CD4-positive, alpha-beta T cell treated with Interleukin-15 for 4 hours (primary cell): ENCODE results near the gene SVOP.
"Not testable (repeated sequence)": the region's sequence is repeated elsewhere in the genome, so short reads cannot be mapped to it uniquely, and the experiment has no call there.

Source experiments
- DNase-seq: peaks from one replicate; pipeline ENCODE4 v3.0.0-alpha.2; 2020; ENCODE audit warnings: low spot score

Gene SVOP

DNA sequence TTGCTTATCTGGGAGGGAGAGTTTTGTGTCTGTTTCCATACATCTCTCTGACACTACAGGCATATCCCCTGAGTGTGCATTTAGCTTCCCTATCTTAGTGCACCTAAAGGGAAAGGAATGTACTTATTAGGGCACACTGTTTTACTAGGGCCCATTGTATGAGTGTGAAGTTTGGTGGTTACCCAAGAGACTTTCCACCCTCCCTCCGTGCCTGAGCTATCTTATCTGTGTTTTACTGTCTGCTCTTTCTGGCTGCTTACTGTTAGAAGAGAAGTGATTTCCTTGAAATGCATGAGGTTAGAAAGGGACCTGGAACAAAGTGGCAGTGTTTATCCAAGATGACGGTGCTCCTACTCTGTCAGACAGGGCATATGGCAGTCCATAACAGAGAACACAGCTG lies 8.5 kb upstream of the SVOP start:
- DNase-seq: no peak

DNA sequence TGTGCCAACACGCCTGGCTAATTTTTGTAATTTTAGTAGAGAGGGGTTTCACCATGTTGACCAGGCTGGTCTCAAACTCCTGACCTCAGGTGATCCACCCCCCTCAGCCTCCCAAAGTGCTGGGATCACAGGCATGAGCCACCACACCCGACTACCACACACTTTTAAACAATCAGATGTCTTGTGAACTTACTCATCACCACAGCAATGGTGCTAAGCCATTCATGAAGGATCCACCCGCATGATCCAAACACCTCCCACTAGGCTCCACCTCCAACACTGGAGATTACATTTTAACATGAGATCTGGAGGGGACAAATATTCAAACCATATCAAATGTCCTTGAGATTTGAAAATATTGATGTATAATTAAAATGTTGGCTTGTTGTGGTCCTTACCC lies 7.8 kb upstream of the SVOP start:
- not testable (repeated sequence) for DNase-seq

DNA sequence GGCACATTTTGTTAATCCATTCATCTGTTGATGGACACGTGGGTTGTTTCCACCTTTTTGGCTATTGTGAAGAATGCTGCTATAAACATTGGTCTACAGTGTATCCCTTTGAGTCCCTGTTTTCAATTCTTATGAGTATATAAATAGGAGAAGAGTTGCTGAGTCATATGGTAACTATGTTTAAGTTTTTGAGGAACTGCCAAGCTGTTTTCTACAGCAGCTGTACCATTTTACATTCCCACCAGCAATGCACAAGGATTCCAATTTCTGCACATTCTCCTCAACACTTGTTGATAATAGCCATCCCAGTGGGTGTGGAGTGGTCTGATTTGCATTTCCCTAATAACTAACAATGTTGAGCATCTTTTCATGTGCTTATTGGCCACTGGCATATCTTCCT lies 6.9 kb upstream of the SVOP start:
- DNase-seq: no peak

DNA sequence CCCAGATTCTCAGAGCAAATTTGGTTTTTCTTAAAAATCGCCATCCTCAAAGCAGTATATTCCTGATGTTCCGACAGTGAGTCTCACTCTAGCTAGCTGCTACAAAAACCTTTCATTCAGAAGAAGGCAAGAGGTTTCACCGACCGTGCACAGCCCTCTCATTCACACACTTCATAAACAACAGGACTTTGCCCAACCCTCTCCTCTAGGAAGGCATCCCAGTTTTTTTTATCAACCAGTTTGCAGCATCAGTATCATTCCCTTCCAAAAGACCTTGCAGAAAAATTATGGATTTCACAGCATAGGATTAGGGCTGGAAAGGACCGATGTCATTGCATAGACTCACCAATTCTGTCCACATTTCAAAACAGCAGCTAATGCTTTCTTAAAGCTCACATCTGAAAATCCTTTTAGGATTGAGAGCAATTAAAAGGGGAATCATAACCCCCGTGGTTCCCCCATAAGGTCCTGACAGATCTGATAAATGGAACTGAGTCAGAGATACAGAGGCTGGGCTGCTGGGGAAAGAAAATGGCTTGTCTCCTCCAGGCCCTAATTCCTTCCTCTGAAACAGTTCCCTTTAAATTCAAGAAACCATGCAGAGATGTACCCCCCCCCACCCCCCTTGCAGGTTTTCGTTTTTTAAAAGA lies 597 bp downstream of the SVOP start:
- no peak for DNase-seq

DNA sequence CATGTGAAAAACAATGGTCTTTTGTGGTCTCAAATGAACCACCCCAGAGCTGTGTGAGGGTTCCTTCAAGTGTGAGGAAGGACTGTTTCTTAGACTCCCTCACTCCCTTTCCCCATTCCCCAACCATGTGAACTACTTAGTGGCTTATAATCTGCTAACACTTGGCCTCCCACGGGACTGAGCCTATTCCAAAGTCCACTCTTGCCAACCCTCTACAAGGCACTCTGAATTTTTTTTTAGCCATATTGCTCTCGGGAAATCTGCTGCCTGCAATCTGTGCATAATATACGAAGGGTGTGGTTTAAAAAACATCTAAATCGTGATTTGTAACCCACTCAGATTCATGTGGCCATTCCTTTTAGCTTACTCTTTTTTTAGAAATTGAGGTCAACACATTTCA lies 2.6 kb downstream of the SVOP start:
- no peak for DNase-seq

DNA sequence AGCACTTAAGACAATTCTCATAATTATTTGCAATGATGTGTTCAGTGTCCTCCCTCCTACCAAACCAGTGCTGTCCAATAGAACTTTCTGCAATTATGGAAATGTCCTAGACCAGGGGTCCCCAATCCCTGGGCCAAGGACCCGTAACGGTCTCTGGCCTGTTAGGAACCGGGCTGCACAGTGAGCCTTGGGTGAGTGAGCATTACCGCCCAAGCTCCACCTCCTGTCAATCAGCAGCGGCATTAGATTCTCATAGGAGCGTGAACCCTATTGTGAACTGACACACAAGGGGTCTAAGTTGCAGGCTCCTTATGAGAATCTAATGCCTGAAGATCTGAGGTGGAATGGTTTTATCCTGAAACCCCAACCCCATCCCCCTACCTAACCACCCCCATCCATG lies 3.9 kb downstream of the SVOP start:
- DNase-seq: no peak

DNA sequence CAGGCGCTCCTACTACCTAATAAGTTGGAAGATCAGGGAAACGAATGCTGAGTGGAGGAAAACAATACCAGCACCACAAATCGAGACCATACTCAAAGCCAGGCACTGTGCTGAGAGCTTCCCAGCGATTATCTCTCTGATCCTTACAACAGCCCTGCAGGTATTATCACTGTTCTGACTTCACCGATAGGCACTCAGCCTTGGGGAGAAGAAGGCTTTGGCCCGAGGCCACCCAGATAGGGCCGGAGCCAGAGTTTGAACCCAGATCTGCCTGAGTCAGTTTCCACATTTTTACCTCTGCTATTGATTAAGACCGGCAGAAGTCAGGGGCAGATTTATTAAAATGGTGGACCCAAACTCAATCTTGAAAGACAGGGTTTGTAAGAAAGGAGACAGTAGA lies 4.9 kb downstream of the SVOP start:
- no peak for DNase-seq

DNA sequence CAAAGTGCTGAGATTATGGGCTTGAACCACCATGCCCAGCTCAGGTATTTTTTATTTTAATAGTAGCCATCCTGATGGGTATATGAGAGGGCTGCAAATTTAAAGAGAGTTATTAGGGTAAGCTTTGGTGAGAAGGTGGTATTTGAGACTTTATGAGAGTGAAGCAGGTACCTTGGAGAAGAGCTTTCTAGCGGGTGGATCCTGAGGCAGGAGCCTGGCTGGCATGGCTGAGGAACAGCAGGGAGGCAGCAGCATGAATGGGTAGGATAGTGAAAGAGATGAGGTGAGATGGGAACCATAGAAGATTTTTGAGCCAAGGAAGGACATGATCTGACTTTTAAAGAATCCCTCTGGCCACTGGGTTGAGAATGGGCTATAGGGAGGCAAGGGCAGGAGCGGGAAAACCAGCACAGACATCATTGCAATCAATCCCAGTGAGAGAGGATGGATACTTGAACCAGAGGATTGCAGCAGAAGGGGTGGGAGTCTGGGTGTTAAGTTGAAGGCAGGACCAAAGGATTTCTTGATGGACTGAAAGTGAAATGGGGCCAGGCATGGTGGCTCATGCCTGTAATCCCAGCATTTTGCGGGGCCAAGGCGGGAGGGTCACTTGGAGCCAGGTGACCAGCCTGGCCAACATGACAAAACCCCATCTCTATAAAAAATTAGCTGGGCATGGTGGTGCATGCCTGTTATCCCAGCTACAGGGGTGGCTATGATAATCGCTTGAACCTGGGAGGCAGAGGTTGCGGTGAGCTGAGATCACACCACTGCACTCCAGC lies 5.7 kb downstream of the SVOP start:
- no peak for DNase-seq

DNA sequence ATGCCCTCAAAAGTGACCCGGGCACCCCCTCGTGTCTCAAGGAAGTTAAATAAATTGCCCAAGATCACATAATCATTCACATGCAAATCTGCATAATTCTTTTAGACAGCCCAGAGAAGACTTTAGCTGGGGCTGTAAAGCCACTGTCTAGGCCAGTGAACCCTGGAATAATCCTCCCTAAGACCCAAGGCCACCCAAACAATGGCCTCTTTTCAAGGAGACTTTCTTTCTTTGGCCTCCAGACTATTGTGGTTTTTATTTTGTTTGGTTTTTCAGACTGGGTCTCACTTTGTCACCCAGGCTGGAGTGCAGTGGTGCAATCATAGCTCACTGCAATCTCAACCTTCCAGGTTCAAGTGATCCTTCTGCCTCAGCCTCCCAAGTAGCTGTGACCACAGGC lies 10.6 kb downstream of the SVOP start:
- DNase-seq: no peak

DNA sequence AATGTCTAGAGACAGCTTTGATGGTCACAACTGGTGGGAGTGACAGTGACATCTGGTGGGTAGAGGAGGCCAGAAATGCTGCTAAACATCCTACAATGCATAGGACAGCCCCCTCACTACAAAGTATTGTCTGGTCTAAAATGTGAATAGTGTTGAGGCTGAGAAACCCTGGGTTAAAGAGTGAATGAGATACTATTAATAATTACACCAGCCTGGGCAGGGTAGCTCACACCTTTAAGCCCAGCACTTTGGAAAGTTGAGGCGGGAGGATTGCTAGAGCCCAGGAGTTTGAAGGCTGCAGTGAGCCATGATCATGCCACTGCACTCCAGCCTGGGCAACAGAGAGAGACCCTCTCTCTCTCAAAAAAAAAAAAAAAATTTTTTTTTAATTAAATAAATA lies 11.1 kb downstream of the SVOP start:
- no peak for DNase-seq

DNA sequence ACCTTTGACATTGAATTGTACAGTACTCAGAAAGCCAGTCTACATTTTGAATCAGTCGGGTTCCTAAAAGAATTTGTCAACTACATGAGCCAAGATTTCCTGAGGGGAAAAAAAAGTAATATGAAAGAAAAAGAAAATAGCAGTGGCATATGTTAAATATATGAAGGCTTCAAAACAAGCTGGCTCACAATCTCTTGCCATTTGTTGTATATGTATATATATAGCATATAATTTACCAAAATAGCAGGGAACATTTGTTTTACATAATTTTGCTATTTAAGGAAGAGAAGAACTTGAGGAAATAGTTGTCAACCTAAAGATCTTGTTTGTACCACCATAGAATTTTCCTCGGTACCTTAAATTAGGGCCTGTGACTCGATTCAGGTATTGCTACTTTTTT lies 16.9 kb downstream of the SVOP start:
- DNase-seq: no peak

DNA sequence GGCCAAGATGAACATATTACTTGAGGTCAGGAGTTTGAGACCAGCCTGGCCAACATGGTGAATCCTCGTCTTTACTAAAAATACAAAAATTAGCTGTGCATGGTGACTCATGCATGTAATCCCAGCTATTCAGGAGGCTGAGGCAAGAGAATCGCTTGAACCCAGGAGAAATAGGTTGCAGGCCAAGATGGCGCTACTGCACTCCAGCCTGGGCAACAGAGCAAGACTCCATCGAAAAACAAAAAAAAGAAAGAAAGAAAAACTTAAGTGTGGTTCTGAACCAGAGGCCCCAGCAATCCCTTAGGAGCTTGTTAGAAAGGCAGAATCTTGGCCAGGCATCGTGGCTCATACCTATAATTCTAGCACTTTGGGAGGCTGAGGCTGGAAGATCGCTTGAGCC lies 24.5 kb downstream of the SVOP start:
- DNase-seq: no peak

DNA sequence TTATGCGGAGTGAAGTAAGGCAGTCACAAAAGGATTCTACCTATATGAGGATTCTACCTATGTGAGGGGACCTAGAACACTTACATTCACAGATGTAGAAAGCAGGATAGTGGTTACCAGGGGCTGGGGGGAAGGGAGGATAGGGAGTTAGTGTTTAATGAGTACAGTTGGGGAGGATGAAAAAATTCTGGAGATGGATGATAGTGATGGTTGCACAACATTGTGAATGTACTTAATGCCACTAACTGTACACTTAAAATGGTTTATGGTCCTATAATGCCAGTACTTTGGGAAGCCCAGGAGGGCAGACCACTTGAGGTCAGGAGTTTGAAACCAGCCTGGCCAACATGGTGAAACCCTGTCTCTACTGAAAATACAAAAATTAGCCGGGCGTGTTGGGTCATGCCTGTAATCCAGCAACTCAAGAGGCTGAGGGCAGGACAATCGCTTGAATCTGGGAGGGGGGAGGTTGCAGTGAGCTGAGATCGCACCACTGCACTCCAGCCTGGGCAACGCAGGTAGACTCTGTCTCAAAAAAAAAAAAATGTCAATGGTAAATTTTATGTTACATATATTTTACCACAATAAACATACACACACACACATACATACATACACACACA lies 25.4 kb downstream of the SVOP start:
- no peak for DNase-seq

DNA sequence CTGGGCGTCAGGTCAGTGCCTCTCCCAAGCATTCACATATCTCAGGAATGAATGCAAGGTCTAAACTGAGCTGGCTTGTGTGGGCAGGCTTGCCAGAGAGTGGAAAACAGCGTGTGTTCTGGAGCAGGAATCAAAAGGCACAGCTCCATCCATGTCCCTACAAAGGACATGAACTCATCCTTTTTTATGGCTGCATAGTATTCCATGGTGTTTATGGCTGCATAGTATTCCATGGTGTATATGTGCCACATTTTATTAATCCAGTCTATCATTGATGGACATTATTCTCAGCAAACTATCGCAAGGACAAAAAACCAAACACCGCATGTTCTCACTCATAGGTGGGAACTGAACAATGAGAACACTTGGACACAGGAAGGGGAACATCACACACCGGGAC lies 30.8 kb downstream of the SVOP start:
- DNase-seq: not testable (repeated sequence)

DNA sequence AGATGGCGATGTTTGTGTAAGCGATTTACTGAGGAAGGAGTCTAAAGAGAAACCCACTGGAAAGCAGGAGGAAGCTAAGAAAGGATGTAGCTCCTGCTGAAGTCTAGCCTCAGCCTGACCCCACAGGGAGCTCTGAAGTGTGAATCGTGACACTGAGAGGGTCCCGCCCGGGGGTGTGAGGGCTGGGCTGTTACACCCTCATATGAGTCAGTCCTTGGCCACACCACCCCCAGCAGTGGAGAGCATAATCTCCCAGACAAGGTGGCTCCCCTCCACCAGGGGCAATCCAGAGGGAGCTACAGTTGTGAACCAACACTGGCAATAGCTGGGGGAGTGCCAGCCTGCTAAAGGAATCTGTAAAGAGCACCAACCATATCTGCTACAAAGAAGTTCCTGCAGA lies 31.5 kb downstream of the SVOP start:
- no peak for DNase-seq

DNA sequence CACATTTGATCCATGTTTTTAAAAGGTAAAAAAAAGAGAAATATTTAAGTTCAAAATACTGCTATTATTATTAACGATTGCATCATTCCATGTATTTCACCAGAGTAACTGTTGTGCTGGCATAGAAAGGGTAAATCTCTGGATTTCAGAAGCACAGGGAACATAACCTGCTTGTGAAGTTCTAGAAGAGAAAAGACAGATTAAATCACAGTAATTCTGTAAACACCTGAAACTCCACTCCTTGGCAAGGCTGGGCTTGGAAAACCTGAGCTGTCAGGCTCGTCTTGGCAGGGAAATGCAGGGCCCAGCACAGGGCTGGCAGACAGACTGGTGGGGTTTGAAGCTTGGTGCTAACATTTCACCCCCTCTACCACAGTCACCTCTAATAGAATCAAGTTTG lies 35.1 kb downstream of the SVOP start:
- DNase-seq: no peak

DNA sequence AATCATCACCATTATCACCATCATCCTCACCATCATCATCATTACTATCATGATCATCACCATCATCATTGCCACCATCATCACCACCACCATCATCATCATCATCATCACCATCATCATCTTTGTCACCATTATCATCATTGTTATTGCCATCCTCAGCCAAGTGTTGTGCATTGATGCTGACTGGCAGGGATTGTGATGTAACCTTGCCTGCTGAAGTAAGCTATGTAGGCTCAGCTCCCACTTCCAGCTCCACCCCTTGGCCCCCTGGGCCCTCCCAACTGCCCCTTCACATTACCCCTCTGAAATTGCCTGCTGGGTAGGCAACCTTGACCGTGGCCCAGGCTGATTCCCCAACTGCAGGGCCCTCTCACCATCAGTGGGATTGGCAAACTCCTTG lies 37.6 kb downstream of the SVOP start:
- no peak for DNase-seq

DNA sequence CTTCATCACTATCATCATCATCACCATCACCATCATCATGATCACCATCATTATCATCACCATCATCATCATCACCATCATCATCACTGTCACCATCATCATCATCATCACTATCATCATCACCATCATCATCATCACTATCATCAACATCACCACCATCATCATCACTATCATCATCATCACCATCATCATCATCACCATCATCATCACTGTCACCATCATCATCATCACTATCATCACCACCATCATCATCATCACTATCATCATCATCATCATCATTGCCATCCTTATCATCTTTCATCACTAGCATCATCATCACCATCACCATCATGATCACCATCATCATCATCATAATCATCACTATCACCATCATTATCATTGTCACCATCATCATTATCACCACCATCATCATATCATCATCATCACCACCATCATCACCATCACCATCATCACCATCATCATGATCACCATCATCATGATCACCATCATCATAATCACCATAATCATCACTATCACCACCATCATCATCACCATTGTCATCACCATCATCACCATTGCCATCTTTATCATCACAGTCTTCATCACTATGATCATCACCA lies 38.1 kb downstream of the SVOP start:
- no peak for DNase-seq

DNA sequence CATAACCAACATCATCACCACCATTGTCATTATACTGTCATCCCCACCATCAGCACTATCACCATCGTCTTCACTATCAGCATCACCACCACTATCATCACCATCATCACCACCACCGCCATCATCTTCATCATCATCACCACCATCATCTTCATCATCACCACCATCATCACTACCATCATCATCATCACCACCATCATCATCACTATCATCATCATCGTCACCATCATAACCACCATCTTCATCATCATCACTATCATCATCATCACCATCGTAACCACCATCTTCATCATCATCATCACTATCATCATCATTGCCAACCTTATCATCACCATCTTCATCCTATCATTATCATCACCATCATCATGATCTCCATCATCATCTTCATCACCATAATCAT lies 39.0 kb downstream of the SVOP start:
- no peak for DNase-seq

DNA sequence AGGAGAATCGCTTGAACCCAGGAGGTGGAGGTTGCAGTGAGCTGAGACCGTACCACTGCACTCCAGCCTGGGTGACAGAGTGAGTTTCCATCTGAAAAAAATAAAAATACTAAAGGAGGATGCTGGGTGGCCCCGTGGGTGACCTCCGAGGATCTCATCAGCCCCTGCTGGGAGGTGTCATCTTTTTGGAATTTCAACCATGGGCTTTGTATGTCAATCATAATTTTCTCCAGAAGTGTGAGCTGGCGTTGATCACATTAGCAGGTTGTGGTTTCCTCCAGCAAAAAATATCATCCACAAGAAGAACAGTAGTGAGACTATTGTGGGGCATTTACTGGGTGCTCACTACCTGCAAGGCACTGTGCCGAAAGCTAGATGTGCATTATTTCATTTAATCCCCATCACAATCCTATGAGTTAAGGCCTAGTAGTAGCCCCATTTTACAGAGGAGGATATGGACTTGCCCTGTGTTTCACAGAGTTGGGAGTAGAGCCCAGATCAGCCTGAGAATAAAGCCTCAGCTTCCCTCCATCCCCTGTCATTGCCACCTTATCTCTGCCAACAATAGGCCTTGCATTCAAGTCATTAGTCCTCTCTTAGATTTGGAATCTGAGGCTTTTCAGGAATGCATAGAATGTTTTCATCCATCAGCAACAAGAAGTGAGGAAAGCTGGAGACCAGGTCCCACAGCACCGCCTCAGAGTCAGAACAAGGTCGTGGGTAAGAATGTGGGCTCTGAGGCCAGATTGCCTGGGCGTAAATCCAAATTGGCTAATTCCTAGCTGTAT lies 39.8 kb downstream of the SVOP start:
- DNase-seq: no peak

DNA sequence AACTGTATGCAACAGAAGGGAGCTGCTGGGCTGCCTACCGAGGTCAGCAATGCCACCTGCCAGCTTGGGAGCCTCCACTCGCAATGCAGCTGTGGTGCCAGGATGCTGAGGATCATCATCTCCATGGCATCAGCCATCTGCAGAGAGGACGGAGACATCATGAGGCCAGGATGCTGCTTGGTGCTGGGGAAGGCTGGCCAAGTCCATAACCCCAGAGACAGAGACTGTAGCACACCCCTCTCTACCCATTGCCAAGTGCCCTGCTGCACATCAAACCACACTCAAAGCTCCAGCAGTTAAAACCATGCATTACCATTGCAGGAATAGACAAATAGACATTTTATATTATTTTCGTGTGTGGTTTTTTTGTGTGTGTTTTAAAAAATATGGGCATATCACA lies 43.5 kb downstream of the SVOP start:
- no peak for DNase-seq

DNA sequence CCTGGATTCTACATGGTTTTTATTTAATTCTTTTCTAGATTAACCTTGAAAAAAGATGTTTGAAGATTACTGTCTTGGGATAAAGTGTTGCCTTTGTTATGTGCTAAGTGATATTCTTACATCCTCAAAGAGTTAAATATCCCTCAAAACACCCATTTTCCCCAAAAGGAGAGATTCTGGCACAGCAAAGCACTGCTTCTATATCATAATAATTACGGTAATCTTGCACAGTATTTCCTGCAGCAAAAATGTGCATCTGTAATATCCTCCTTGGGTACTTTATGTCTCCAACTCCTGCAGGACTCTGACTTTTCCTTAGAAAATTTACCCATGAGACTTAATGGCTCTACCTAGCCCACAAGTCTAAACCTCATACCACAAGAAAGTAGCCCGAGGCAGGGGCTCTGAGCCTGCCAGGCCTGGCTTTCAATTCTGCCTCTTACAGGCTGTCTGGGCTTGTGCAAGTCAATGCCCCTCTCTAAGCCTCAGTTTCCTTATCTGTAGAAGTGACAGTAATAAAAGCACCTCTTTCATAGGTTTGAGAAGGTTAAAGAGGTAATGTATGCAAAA lies 45.8 kb downstream of the SVOP start:
- no peak for DNase-seq
